Measurements from ENCODE around the gene BAIAP2L1. TPM values are rescaled to one million over a fixed set of nuclear protein-coding genes. Genes with fewer than 3 reads are reported as not detected.

The BAIAP2L1 gene
- total RNA-seq, 1 experiment from 2014 or later: 120 TPM

DNA sequence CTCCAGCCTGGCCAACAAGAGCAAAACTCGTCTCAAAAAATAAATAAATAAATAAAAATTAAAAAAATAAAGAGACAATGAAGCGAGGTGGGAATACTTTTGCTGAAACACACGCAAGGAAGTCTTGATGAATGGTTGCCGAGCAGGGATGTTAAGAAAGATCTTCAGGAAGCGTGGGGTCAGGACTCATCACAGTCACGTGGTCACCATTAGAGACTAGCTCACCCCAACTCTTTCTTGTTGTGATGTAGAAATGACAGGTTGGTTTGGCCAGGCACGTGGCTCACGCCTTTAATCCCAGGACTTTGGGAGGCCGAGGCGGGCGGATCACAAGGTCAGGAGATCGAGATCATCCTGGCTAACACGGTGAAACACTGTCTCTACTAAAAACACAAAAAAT lies 28.9 kb upstream of the BAIAP2L1 start:
- TF ChIP-seq, protein P1, sequence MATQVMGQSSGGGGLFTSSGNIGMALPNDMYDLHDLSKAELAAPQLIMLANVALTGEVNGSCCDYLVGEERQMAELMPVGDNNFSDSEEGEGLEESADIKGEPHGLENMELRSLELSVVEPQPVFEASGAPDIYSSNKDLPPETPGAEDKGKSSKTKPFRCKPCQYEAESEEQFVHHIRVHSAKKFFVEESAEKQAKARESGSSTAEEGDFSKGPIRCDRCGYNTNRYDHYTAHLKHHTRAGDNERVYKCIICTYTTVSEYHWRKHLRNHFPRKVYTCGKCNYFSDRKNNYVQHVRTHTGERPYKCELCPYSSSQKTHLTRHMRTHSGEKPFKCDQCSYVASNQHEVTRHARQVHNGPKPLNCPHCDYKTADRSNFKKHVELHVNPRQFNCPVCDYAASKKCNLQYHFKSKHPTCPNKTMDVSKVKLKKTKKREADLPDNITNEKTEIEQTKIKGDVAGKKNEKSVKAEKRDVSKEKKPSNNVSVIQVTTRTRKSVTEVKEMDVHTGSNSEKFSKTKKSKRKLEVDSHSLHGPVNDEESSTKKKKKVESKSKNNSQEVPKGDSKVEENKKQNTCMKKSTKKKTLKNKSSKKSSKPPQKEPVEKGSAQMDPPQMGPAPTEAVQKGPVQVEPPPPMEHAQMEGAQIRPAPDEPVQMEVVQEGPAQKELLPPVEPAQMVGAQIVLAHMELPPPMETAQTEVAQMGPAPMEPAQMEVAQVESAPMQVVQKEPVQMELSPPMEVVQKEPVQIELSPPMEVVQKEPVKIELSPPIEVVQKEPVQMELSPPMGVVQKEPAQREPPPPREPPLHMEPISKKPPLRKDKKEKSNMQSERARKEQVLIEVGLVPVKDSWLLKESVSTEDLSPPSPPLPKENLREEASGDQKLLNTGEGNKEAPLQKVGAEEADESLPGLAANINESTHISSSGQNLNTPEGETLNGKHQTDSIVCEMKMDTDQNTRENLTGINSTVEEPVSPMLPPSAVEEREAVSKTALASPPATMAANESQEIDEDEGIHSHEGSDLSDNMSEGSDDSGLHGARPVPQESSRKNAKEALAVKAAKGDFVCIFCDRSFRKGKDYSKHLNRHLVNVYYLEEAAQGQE (IDR thresholded peaks at IDR 0.05; ENCODE audit: insufficient read depth in 1 of 2, low read depth in 2 of 2, low read length in 1 of 2): no peak
- TF ChIP-seq SIN3A (IDR thresholded peaks at IDR 0.05; ENCODE audit: borderline replicate concordance, insufficient read depth, low read depth, low read length) (no peak), POLR2AphosphoS5 (IDR thresholded peaks at IDR 0.05; ENCODE audit: low read depth, low read length) (no peak), TCF7L2 (IDR thresholded peaks at IDR 0.05; ENCODE audit: low read depth, low read length) (no peak)
- TF ChIP-seq, protein P2, sequence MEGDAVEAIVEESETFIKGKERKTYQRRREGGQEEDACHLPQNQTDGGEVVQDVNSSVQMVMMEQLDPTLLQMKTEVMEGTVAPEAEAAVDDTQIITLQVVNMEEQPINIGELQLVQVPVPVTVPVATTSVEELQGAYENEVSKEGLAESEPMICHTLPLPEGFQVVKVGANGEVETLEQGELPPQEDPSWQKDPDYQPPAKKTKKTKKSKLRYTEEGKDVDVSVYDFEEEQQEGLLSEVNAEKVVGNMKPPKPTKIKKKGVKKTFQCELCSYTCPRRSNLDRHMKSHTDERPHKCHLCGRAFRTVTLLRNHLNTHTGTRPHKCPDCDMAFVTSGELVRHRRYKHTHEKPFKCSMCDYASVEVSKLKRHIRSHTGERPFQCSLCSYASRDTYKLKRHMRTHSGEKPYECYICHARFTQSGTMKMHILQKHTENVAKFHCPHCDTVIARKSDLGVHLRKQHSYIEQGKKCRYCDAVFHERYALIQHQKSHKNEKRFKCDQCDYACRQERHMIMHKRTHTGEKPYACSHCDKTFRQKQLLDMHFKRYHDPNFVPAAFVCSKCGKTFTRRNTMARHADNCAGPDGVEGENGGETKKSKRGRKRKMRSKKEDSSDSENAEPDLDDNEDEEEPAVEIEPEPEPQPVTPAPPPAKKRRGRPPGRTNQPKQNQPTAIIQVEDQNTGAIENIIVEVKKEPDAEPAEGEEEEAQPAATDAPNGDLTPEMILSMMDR (IDR thresholded peaks at IDR 0.05): no peak
- Histone ChIP-seq H3K27me3 (ENCODE audit: control insufficient read depth, insufficient read depth, low read length) (no peaks in the 10 kb centered on the region), H3K4me3 (ENCODE audit: low read depth in 2 of 2, low read length in 2 of 2) (no peak overlapping the region), H3K36me3 (ENCODE audit: control insufficient read depth, insufficient read depth, low read length) (no peaks in the 10 kb centered on the region), H3K4me1 (ENCODE audit: control insufficient read depth, insufficient read depth, low read length) (no peaks in the 10 kb centered on the region), H3K27ac (ENCODE audit: low read length) (no peak overlapping the region), H3K9me3 (ENCODE audit: control insufficient read depth, insufficient read depth, low read depth, low read length) (no peaks in the 10 kb centered on the region)
- ATAC-seq (no peak), DNase-seq (ENCODE audit: low read depth, low spot score) (no peak)
- in situ Hi-C loops (cut with HindIII; ENCODE audit: low pct_unique_long_range_greater_than_20kb, low sequenced_read_pairs) (no loop called here), intact Hi-C loops (cut with micrococcal nuclease; ENCODE audit: unreplicated experiment) (no loop called here)
- ChIA-PET CTCF (interaction anchor here (0.7 to 2.7 kb wide), 2 partner anchors 136 to 316 kb away, joined by 3 to 5 read pairs; no protein-coding TSS in a partner anchor), POLR2A (no interaction called here)
- BruUV-seq (replicated peaks): no TSS peak

DNA sequence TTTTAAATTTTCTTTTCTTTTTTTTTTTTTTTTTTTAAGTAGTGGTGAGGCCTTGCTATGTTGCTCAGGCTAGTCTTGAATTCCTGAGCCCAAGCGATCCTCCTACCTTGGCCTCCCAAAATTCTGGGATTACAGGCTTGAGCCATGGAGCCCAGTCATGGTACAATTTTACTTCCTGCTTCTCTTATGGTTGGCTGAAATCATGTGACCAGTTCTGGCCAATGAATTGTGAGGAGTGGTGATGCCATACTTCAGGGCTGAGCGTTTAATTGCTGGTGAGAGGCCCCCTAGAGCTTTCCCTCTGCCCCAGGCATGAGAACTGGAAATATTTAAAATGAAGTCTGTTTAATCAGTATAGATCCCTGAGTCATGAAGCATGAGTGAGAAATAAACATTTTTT lies 22.2 kb upstream of the BAIAP2L1 start:
- no peaks in the 10 kb centered on the region for H3K36me3 ChIP-seq (ENCODE audit: control insufficient read depth, insufficient read depth, low read length)
- TF ChIP-seq TCF7L2 (IDR thresholded peaks at IDR 0.05; ENCODE audit: low read depth, low read length) (no peak), SIN3A (IDR thresholded peaks at IDR 0.05; ENCODE audit: borderline replicate concordance, insufficient read depth, low read depth, low read length) (no peak), POLR2AphosphoS5 (IDR thresholded peaks at IDR 0.05; ENCODE audit: low read depth, low read length) (no peak)
- TF ChIP-seq, protein P1 (IDR thresholded peaks at IDR 0.05; ENCODE audit: insufficient read depth in 1 of 2, low read depth in 2 of 2, low read length in 1 of 2): no peak
- TF ChIP-seq, protein P2 (IDR thresholded peaks at IDR 0.05): no peak
- H3K27me3 ChIP-seq (ENCODE audit: control insufficient read depth, insufficient read depth, low read length): no peaks in the 10 kb centered on the region
- no peaks in the 10 kb centered on the region for H3K9me3 ChIP-seq (ENCODE audit: control insufficient read depth, insufficient read depth, low read depth, low read length)
- ChIA-PET POLR2A (no interaction called here), CTCF (interaction anchor here (0.5 to 0.7 kb wide), 2 partner anchors 10 to 90 kb away, joined by 4 to 5 read pairs; no protein-coding TSS in a partner anchor)
- DNase-seq (ENCODE audit: low read depth, low spot score) (no peak), ATAC-seq (no peak)
- in situ Hi-C loops (cut with HindIII; ENCODE audit: low pct_unique_long_range_greater_than_20kb, low sequenced_read_pairs): no loop called here
- no peak overlapping the region for H3K4me3 ChIP-seq (ENCODE audit: low read depth in 2 of 2, low read length in 2 of 2)
- H3K27ac ChIP-seq (ENCODE audit: low read length): no peak overlapping the region
- no TSS peak for BruUV-seq (replicated peaks)
- intact Hi-C loops (cut with micrococcal nuclease; ENCODE audit: unreplicated experiment): no loop called here
- H3K4me1 ChIP-seq (ENCODE audit: control insufficient read depth, insufficient read depth, low read length): peaks cover 21% of the 10 kb centered on the region

Measured in Panc1 (cell line).